NCI-H774 (cell line): Measurements from ENCODE around the gene FBXL7.
"Not testable (repeated sequence)": the region's sequence is repeated elsewhere in the genome, so short reads cannot be mapped to it uniquely, and the experiment has no call there.

Experiments
- DNase-seq: peaks from one replicate; lab custom pipeline; 2025; lab: John Stamatoyannopoulos, UW

FBXL7 gene

DNA sequence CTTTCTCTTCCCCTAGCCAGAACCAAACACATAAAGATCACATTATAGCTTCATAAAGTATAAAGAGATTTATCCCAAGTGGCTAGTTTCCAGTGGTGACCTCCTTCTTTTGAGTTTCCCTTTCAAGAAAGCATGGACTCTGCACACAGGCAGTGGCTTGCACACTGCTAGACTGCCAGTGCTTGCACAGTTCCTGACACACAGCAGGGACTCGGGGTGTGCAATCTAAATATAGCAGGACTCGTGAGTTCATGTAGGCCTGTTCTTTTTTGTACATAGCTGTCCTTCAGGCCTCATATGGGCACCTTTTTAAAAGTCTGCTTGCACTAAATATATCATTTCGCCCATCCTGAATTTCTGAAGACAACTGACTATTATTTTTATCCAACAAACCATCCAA is 308.6 kb downstream of the FBXL7 start:
- DNase-seq: no peak

DNA sequence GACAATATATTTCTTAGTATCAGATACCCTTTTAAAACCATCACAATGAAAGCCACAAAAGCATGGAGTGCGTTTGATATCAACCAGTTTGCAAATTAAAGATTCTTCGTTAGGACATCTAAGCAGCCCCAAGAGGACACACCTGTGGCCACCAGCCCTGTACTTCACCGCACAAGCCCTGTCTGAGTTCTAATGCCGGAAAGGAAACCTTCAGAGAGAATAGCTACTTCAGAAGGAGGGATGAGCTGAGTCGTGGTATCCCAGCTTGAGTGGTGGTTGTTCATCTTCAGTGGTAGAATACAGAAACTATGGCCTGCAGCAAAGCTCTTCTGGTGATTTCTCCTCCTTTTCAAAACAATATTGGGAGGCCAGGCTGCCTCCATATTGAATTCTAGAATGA is 319.6 kb downstream of the FBXL7 start:
- DNase-seq: no peak

DNA sequence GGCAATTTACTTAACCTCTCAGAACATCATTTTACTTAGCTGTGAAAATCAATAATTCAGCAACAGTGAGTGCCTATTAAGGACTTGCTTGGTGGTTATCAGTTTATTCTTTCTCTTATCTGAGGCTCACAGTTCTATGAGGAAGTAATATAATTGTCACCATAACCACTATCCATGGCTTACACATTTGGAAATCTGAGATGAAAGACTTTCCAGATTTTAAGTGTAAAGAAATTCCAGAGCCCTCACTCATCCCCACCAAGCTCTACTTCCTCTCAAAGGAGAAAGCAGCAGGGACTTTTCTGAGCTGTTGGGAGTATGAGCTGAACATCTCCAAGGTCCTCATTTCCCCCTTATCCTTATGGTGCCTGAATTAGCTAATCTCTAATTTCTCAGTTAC is 321.5 kb downstream of the FBXL7 start:
- no peak for DNase-seq

DNA sequence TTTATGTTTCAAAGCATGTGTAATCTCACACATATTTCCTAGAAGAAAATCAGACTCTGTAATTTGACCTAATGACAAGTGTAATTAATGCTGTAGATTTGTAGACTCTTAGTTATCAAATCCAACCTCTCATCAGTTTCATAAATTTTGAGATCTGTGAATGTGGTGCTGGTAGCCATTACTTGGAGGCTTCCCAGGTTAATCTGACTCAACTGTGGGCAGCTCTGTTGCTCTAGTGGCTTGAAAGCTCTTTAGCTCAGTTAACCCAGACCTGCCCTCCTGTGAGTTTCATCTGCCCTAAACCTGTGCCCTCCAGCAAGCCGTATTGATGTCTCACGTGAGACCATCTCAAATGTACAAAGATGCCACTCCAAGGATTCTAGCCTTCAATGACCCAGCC is 323.4 kb downstream of the FBXL7 start:
- DNase-seq: no peak

DNA sequence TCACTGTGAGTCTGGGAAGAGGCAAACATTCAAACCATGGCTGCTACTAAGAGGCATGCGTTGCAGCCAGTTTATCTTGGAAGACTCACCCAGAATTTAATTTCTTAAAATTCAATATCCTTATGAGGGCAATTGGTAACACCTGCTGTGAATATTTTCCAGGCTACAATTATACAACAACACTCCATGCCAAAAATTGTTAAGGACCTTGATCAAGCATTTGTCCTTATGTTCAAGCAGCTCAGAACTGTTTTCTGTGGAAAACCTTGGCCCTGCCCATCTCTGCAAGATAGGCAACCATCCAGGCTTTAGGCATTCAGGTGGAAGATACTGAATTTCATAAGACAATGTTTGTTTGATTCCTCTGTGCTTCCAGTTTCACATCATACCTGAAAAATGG is 327.8 kb downstream of the FBXL7 start:
- DNase-seq: no peak

DNA sequence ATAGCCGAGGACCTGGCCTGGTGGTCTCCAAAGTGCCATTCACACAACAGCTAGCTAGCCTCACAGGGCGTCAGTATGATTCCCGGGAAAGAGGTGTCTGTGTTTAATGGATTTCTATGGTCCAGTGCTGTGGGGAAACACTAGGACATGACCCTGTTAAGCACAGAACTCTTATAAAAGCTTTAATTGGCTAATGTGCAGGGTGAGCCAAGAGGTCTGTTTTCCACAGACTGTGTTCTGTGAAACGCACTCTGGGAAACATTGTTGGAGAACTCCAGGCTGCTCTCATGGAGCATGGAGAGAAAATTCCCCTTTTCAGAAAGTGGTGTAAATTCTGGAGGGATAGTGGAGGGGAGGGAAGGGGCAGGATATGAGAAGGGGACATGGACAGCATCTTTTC is 331.4 kb downstream of the FBXL7 start:
- DNase-seq: no peak

DNA sequence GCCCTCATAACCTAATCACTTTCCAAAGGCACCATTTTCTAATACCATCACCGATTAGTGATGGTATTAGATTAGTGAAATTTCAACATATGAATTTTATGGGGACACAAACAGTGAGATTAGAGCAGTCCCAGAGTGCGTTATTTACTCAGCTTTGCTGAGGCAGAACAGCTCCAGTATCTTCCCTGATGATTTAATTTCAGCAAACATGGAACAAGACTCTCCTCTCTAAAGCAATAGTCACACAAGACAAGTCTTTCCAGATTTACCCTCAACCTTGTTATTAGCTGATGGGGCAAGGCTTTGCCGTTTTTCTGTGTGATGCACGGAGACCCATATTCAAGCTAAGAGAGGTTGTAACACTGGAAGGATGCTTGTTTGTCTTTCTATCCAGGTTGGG is 333.4 kb downstream of the FBXL7 start:
- no peak for DNase-seq

DNA sequence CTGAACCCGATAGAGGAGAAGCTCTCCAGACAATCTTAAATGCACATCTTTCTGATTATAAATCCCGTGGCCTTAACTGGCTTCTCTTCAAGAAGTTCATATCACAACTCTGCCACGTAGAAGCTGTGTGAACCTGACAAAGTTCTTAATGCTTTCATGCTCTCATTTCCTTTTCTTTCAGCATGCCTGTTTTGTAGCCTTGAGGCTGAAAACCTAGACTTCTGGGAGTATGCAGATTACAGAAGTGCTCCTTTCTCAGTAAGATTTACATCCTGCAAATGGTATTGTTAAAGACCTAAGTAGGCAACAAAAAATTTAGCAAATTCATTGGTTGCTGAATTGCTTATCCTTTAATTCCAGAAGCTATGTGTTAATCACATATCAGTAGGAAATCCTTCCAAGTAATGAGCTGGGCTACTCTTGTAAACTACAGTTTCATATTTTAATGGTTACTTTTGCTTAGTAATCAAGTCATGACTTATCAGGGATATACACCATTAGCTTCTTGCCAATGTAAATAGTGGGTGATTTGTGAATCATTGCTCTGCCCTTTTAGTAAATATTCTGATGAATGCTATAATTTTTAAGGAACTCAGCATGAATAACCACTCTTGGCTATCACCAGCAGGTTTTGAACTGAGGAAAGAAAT is 334.7 kb downstream of the FBXL7 start:
- peak; percentile 7 for DNase-seq

DNA sequence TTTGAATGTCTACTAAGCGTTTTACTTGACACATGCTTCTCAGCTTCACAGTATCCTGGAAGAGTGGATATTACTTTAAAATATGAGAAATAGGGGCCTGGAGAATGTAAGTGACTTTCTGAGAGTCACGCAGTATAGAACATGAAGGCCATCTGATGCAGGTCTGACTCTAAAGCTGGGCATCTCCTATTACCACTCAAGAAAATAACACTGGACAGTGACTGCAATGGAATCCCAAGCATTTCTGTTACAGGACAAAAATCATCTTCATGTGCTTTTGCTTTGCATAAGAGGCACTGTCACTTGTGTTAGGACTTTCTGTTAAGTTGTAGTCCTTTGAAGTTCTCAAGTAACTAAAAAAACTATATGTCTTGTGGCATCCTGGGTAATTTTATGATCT is 335.5 kb downstream of the FBXL7 start:
- DNase-seq: no peak

DNA sequence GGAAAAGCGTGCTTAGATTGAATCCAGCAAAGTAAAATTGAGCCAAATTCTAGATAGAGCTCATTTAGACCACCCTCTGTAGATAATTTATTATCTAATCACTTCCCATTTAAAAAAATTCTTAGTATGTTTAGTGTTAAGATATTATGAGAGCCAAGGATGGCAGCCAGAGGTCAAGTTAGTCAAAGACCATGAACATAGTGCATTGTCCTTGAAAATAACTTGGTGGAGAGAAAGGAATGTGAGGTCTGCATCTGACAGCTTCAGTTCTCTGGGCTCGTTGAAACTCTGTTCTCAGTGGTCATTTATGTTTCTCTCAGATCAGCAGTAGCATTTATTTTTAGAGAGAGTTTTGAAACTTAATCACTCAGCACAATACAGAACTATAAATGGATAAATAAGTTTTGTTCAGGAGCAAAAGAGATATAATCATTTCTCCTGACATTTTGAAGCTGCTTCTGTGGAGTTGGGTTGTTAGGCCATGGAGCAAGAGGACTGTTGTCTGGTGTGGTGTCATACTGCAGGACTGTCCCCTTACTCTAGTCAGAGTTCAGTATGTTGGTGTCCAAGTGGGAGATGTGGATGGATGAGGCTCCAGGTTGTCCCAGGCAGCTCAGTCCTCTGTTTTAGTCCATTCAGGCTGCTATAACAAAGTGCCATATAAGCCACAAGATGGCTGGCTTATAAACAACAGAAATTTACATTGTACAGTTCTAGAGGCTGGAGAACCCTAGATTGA is 337.7 kb downstream of the FBXL7 start:
- no peak for DNase-seq

DNA sequence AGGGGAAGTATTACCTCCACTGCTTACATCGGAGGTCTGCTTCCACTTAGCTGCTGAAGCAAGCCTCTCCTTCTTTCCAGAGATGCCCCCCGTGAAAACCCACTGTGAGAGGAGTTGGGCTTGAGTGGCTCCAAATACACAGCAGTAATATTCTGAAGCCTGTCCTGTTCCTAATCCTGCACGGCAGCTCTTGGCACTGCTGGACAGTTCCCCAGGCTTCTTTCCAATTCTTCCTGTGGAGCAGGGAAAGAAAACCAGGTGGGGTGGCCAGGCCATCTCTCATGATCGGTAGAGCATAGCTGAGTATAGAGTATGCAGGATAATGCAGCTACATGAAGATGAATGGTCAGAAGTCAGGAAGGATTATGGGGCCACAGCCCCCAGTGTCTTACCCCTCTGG is 344.3 kb downstream of the FBXL7 start:
- no peak for DNase-seq

DNA sequence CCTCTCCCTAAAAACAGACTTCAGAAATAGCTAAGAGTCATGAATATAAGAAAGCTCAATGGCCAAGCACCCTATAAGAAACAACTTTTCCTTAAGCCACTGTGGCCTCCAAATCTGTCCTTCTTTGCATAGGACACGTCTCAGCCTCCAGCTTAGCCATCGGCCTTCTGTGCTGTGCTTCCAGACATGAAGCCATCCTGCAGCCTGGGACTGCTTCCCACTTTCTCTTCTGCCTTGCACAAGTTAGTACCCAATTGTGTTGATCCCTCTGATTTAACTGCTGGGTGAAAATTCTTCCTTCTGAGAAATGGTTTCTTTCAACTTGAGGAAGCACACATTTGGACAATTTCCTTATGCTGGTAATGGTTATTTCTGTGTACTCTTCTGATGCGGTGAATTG is 344.9 kb downstream of the FBXL7 start:
- no peak for DNase-seq

DNA sequence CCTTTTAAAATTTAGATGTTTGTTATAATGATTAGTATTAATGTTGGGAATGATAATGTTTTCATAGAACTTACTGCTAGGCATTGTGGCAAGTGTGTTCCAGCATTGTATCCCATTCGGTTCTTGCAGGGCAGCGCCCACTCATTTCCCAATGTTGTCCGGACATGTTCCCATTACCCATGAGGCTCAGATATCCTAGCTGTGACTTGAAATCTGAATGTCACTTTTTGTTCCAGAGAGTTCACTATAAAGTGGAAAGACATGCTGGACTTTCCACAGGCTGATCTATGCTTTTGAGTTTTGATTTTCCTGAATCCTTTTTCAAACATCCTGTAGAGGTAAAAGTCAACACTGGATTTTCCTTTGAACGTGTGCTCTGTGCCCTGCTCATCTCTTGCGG is 350.6 kb downstream of the FBXL7 start:
- no peak for DNase-seq

DNA sequence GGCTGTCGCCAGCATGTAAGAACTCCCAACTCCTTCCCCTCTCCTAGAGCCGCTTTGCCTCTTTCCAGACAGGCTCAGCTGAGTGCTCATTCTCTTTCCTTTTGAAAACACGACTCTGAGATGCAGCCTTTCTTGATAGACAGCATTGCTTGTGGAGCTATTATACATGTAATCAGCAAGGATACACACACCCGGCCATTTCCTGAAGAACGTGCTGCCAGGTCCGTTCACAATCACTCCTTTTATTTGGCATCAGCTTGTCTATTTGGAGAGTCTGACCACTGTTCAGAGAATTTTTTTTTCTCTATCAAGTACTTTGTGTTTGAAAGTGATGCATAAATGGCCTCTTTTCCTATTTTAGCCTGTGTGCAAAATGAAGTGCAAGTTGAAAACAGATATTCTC is 351.0 kb downstream of the FBXL7 start:
- peak; percentile 19 for DNase-seq

DNA sequence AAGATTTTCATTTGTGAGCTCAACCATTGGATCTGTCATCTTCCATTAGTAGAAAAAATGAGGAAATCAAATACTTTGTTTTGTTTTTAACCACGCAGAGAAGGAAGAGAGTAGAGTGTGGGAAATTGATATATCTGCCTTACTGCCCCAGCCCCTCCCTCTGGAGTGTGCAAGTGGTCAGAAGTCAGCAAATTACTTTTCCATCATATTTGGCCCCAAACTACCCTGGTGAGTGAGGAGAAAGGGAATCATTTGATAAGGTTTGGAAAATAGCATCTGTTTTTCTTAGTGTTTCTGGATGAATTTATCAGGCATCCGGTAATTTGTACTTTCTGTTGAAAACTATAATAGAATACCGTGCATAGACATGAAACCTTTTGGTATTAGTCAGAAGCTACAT is 352.2 kb downstream of the FBXL7 start:
- DNase-seq: no peak

DNA sequence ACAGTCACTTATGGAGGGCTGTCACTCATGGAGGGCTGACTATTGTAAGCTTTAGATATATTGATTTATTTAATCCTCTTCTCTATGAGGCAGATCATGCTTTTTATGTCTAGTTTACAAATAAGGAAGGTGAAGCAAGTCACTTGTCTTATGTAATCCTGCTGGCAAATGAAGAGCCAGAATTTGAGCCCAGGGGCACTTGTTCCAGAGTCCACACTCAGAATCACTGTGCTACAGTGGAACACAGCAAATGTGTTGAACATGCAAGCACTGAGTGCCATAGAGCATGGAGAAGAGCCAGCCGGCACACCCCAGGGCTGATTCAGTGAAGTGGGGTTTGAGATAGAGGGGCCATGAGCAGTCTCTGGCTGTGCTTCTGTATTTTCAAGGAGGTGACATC is 353.0 kb downstream of the FBXL7 start:
- DNase-seq: no peak

DNA sequence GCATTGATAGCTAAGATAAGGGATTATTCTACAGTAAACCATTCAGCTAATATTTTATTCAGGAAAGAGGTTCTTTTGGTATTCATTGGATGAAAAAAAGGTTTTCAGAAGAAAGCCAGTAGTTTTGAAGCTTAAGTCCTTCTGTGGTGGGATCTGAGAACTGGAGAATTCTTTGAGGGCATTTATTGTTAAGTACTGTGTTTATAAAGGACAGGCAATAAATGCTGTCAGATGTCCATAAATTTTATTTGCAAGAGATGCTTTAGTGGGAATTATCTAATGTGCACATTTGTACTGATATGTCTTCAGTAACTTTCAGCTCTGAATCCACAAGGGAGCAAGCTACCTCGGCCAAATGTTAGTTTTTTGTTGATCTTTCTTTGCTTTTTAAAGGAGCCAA is 358.3 kb downstream of the FBXL7 start:
- DNase-seq: no peak

DNA sequence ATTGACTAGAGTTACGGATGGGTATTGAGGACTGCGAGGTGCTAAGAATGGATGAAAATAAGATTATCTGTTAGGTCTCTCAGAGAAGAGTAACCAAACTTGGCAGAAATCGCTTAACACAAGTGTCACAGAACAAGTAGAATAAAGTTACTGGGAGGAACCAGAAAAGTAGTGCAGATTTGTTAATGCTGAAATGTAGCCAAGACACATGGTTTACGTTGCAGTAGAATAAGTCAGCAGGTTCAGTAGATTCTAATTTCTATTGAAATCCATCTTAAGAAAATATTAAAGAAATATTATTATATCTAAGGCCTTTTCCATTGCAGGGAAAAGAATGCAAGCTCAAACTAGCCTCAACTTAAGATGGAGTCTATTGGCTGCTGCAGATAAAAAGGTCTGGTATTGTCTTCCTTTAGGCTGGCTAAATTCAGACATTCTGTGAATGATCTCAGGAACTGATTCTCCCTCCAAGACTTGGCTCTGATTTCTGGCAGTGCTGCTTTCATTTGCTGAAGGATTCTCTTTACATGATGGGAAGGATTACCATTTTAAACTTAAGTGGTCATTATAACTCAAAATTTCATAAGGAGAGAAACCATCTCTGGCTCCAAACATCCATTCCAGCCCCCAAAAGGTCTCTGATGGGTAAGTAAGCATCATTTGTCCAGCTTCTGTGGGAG is 364.7 kb downstream of the FBXL7 start:
- DNase-seq: no peak

DNA sequence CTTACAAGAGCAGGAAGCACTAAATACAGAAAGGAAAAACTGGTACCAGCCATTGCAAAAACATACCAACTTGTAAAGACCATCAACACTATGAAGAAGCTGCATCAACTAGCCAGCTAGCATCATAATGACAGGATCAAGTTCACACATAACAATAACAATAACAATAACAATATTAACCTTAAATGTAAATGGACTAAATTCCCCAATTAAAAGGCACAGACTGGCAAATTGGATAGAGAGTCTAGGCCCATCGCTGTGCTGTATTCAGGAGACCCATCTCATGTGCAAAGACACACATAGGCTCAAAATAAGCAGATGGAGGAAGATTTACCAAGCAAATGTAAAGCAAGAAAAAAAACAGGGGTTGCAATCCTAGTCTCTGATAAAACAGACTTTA is 372.3 kb downstream of the FBXL7 start:
- DNase-seq: not testable (repeated sequence)

DNA sequence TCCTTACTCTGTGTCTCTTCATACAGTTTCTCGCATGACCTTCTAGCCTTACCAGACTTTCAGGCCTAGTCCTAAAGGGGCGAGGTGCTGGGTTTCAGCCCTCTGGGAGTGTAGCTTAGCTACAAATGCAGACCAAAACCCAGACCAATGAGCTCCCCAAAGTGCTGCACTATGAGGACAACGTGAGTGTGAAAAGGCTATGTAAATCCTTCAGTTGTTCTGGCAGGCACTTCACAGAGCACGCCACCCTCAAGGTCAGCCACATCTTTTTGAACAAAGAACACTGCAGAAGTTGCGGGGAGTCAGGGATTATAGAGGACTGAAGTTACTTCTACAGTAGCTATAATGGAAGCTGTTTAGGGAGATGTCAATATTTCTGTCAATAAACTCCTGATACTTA is 377.9 kb downstream of the FBXL7 start:
- no peak for DNase-seq

DNA sequence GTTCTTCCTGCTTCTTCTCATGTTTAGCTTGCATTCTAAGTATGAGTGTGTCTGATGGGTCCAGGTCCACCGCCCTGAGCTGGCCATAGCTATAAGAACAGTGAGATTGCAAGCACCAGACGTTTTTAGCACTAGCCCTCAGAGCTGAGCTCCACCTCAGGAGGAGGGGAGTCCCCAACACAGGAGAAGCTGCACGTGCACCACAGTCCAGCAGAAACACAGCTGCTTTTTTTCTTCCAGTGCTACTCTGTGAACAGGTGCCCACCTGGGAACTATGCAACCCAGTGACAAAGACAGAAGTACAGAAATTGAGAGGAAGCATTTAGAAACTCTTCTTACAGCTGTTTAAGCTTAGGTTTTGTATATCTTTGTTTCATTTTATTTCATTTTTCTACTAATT is 380.2 kb downstream of the FBXL7 start:
- DNase-seq: no peak

DNA sequence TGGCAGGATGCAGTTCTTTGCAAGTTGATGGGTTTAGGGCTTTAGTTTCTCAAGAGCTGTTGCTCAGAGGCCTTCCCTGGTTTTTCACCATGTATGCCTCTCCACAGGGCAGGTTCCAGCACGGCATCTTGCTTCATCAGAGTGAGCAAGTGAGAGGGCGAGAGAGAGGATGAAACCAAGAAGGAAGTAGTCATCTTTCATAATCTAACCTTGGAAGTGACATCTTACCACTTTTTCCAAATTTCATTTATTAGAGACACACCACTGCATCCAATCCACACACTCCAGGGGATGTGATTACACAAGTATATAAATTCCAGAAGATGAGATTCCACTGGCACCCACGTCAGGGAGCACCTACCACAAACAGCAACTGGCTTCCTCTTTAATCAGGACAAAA is 385.2 kb downstream of the FBXL7 start:
- no peak for DNase-seq

DNA sequence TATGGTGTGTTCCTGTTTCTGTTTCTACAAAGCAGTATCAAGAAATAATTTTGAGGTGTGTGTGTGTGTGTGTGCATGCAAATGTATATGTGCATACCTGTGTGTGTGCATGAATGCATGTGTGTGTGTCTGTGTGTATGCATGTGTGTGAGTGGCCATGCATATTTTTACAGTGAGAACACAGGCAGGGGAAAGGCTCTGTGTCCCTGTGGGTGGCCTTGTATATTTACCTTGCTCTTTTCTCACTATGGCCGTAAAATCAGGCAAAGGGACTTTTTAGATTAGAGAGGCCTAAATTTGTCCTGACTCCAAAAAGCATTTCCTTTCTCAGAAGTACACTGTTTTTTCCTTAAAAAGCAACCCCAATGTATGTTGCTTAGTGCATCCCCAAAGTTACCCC is 386.2 kb downstream of the FBXL7 start:
- no peak for DNase-seq

DNA sequence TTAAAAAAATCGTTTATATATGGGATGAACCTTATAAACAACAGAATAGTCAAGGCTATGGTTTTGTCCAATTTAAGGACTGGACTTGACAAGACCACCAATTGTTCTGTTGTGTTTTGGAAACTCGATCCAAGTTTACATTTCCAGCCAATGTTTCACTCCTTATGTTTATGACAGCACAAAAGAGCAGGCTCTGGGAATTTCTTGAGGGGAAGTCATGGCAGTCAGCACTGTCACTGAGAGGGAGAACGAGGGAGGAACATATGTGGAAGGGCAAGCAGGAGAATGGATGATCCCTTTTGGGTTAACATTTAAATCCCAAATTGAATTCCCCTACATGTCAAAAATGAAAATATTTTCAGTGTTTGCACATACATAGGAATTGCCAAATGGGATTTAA is 387.1 kb downstream of the FBXL7 start:
- DNase-seq: no peak
